Measurements from ENCODE around the gene SLC35G6. TPM values are rescaled to one million over a fixed set of nuclear protein-coding genes. Genes with fewer than 3 reads are reported as not detected.

SLC35G6 gene
- total RNA-seq, 2 donors from 2014 or later, result 0.33 TPM; not detected in 1

DNA sequence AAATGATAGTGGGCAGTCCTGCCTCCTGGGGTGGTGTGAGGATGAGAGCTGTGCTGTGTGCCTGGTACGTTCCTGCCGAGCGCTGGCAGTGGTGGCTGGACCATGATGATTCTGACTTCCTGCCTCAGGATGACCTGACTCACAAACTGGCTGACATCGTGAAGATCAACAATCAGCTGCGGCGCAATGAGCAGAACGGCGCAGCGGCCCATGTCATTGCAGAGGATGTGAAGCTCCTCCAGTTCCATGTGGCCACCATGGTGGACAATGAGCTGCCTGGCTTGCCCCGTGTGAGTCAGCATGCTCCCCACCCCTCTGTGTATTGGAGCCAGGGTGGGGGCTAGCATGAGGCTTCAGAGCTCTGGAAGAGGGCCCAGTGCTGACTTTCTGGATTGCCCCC, 16.0 kb downstream of the SLC35G6 start:
- DNase-seq, result no peak
- H3K4me1 Mint-ChIP-seq, result no peaks in the 10 kb centered on the region
- H3K36me3 ChIP-seq (ENCODE audit: control insufficient read depth, insufficient read depth, low read length), result peaks cover 74% of the 10 kb centered on the region
- 95 to 97% methylated on average over 9 to 10 of the region's 10 CpGs for WGBS, 2 experiments (ENCODE audit: insufficient coverage in 1 of 2, insufficient read length in 1 of 2)
- H3K27me3 Mint-ChIP-seq (ENCODE audit: insufficient read depth), result no peaks in the 10 kb centered on the region
- no peak overlapping the region for H3K4me3 Mint-ChIP-seq
- peak overlapping the region; percentile 75 for H3K27ac Mint-ChIP-seq
- no peak overlapping the region for H3K4me3 ChIP-seq (ENCODE audit: low read length)
- TF ChIP-seq, protein P1, sequence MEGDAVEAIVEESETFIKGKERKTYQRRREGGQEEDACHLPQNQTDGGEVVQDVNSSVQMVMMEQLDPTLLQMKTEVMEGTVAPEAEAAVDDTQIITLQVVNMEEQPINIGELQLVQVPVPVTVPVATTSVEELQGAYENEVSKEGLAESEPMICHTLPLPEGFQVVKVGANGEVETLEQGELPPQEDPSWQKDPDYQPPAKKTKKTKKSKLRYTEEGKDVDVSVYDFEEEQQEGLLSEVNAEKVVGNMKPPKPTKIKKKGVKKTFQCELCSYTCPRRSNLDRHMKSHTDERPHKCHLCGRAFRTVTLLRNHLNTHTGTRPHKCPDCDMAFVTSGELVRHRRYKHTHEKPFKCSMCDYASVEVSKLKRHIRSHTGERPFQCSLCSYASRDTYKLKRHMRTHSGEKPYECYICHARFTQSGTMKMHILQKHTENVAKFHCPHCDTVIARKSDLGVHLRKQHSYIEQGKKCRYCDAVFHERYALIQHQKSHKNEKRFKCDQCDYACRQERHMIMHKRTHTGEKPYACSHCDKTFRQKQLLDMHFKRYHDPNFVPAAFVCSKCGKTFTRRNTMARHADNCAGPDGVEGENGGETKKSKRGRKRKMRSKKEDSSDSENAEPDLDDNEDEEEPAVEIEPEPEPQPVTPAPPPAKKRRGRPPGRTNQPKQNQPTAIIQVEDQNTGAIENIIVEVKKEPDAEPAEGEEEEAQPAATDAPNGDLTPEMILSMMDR (conservative IDR thresholded peaks at IDR 0.05), result no peak
- H3K27me3 ChIP-seq (ENCODE audit: control insufficient read depth, insufficient read depth, low read length, poor library complexity, severe bottlenecking), result no peaks in the 10 kb centered on the region
- no peaks in the 10 kb centered on the region for H3K9me3 ChIP-seq (ENCODE audit: control insufficient read depth, low read length)
- H3K27ac ChIP-seq (ENCODE audit: low read depth, low read length), result no peak overlapping the region
- no peak overlapping the region for H3K9ac ChIP-seq (ENCODE audit: extremely low read depth, low read length, poor library complexity, severe bottlenecking)
- H3K9me3 Mint-ChIP-seq, result no peaks in the 10 kb centered on the region
- no peaks in the 10 kb centered on the region for H3K4me1 ChIP-seq (ENCODE audit: control insufficient read depth, insufficient read depth, low read length)
- peaks cover 81% of the 10 kb centered on the region for H3K36me3 Mint-ChIP-seq (ENCODE audit: low read depth)

DNA sequence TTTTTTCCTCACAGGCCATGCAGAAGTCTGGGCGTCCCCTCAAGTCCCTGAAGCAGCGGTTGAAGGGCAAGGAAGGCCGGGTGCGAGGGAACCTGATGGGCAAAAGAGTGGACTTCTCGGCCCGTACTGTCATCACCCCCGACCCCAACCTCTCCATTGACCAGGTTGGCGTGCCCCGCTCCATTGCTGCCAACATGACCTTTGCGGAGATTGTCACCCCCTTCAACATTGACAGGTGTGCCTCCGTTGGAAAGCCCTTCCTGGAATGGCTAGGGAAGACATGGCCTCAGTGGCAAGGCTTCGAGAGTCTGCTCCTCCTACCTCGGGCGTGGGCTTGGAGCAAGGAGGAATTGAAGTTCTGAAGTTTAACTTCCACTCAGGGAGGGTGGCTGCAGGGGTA, 16.4 kb downstream of the SLC35G6 start:
- H3K9me3 Mint-ChIP-seq, result no peaks in the 10 kb centered on the region
- no peaks in the 10 kb centered on the region for H3K27me3 ChIP-seq (ENCODE audit: control insufficient read depth, insufficient read depth, low read length, poor library complexity, severe bottlenecking)
- no peaks in the 10 kb centered on the region for H3K4me1 Mint-ChIP-seq
- no peak overlapping the region for H3K4me3 Mint-ChIP-seq
- H3K27ac ChIP-seq (ENCODE audit: low read depth, low read length), result no peak overlapping the region
- H3K9ac ChIP-seq (ENCODE audit: extremely low read depth, low read length, poor library complexity, severe bottlenecking), result no peak overlapping the region
- no peak overlapping the region for H3K27ac Mint-ChIP-seq
- peaks cover 76% of the 10 kb centered on the region for H3K36me3 ChIP-seq (ENCODE audit: control insufficient read depth, insufficient read depth, low read length)
- no peaks in the 10 kb centered on the region for H3K27me3 Mint-ChIP-seq (ENCODE audit: insufficient read depth)
- no peaks in the 10 kb centered on the region for H3K9me3 ChIP-seq (ENCODE audit: control insufficient read depth, low read length)
- TF ChIP-seq, protein P1 (conservative IDR thresholded peaks at IDR 0.05), result no peak
- no peak for DNase-seq
- H3K4me1 ChIP-seq (ENCODE audit: control insufficient read depth, insufficient read depth, low read length), result no peaks in the 10 kb centered on the region
- H3K36me3 Mint-ChIP-seq (ENCODE audit: low read depth), result peaks cover 82% of the 10 kb centered on the region
- no peak overlapping the region for H3K4me3 ChIP-seq (ENCODE audit: low read length)
- WGBS, 2 experiments (ENCODE audit: insufficient coverage in 1 of 2, insufficient read length in 1 of 2), result 97 to 98% methylated on average over 12 to 14 of the region's 14 CpGs

DNA sequence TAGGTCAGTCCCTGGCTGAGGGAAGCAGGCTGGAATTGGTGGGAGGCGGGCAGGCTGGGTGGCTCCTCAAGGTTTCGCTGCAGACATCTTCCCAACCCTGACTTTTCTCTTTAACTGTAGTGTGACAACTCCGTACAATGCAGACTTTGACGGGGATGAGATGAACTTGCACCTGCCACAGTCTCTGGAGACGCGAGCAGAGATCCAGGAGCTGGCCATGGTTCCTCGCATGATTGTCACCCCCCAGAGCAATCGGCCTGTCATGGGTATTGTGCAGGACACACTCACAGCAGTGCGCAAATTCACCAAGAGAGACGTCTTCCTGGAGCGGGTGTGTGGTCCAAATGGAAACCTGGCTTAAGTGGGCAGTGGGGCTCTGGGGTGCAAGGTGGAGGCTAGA, 17.9 kb downstream of the SLC35G6 start:
- TF ChIP-seq, protein P1 (conservative IDR thresholded peaks at IDR 0.05), result no peak
- Histone ChIP-seq H3K36me3 (ENCODE audit: control insufficient read depth, insufficient read depth, low read length) (peaks cover 87% of the 10 kb centered on the region), H3K9ac (ENCODE audit: extremely low read depth, low read length, poor library complexity, severe bottlenecking) (no peak overlapping the region), H3K4me1 (ENCODE audit: control insufficient read depth, insufficient read depth, low read length) (no peaks in the 10 kb centered on the region), H3K27me3 (ENCODE audit: control insufficient read depth, insufficient read depth, low read length, poor library complexity, severe bottlenecking) (no peaks in the 10 kb centered on the region), H3K4me3 (ENCODE audit: low read length) (no peak overlapping the region), H3K27ac (ENCODE audit: low read depth, low read length) (no peak overlapping the region), H3K9me3 (ENCODE audit: control insufficient read depth, low read length) (no peaks in the 10 kb centered on the region)
- H3K9me3 Mint-ChIP-seq, result no peaks in the 10 kb centered on the region
- WGBS, 2 experiments (ENCODE audit: insufficient coverage in 1 of 2, insufficient read length in 1 of 2), result 92% methylated on average over 10 to 11 of the region's 11 CpGs
- no peak for DNase-seq
- H3K4me3 Mint-ChIP-seq, result no peak overlapping the region
- no peak overlapping the region for H3K27ac Mint-ChIP-seq
- H3K36me3 Mint-ChIP-seq (ENCODE audit: low read depth), result peaks cover 83% of the 10 kb centered on the region
- no peaks in the 10 kb centered on the region for H3K27me3 Mint-ChIP-seq (ENCODE audit: insufficient read depth)
- H3K4me1 Mint-ChIP-seq, result no peaks in the 10 kb centered on the region
